Cardiac fibroblast (primary cell): ENCODE results near the gene TNS1.

Experiments
- DNase-seq, 2 donors: peaks; one replicate each; pipeline versions ENCODE4 v3.0.0 to v3.0.0-alpha.2; 2010; ENCODE audit warnings: low read depth in 2 of 2
- H3K4me3 ChIP-seq, 2 donors: replicated peaks in 1 of 2; 1 replicate in 1 of 2; 2 replicates in 1 of 2; pipeline ENCODE4 v1.5.1; 2011; ENCODE audit warnings: low read depth in 2 of 2, low read length in 2 of 2, mild to moderate bottlenecking in 2 of 2, moderate library complexity in 1 of 2
- CTCF ChIP-seq: IDR thresholded peaks from one replicate; pipeline ENCODE4 v1.5.1; 2011; ENCODE audit warnings: low read depth, mild to moderate bottlenecking, low read length, inconsistent platforms

TNS1 gene

GRCh38 chr2:217840522-217840921, 162.3 kb downstream of the TNS1 start:
- TF ChIP-seq CTCF = no peak
- H3K4me3 ChIP-seq = no peak overlapping the region
- DNase-seq = no peak

GRCh38 chr2:217839750-217840107, 163.1 kb downstream of the TNS1 start:
- H3K4me3 ChIP-seq = no peak overlapping the region
- no peak for TF ChIP-seq CTCF

GRCh38 chr2:217839073-217839749, 163.6 kb downstream of the TNS1 start:
- no peak overlapping the region for H3K4me3 ChIP-seq
- no peak for TF ChIP-seq CTCF
- DNase-seq = no peak

More at GRCh38 chr2:217839750-217840107, 163.1 kb downstream of the TNS1 start:
- DNase-seq = no peak

GRCh38 chr2:217838409-217838831, 164.4 kb downstream of the TNS1 start:
- H3K4me3 ChIP-seq = no peak overlapping the region
- no peak for DNase-seq
- no peak for TF ChIP-seq CTCF

GRCh38 chr2:217837530-217837929, 165.3 kb downstream of the TNS1 start:
- TF ChIP-seq CTCF = no peak
- no peak overlapping the region for H3K4me3 ChIP-seq
- no peak for DNase-seq

- H3K4me3 ChIP-seq = no peak overlapping the region
- peak; percentile 18 for TF ChIP-seq CTCF
- DNase-seq = peak; percentile 87 to 92
Measured at GRCh38 chr2:217836901-217837491, 165.8 kb downstream of the TNS1 start.
